Activated CD8-positive, alpha-beta memory T cell treated with anti-CD3 and anti-CD28 coated beads for 4 hours (primary cell): ENCODE data around the gene BLOC1S5.
"Not testable (repeated sequence)": the region's sequence is repeated elsewhere in the genome, so short reads cannot be mapped to it uniquely, and the experiment has no call there.

Source experiments
- DNase-seq, 2 donors: peaks; one replicate each; pipeline ENCODE4 v3.0.0-alpha.2; 2020; ENCODE audit warnings: low read depth in 2 of 2

BLOC1S5 gene

GRCh38 chr6:8082572-8082953, 18.4 kb upstream of the BLOC1S5 start:
- DNase-seq, result no peak

GRCh38 chr6:8080362-8081151, 16.4 kb upstream of the BLOC1S5 start:
- no peak for DNase-seq

- DNase-seq, result no peak
Observed at GRCh38 chr6:8079126-8079525, 14.9 kb upstream of the BLOC1S5 start.

- no peak for DNase-seq
Observed at GRCh38 chr6:8077991-8078390, 13.8 kb upstream of the BLOC1S5 start.

- DNase-seq, result no peak
Observed at GRCh38 chr6:8075704-8076103, 11.5 kb upstream of the BLOC1S5 start.

GRCh38 chr6:8075185-8075584, 11.0 kb upstream of the BLOC1S5 start:
- DNase-seq, result no peak

GRCh38 chr6:8074213-8074612, 10.0 kb upstream of the BLOC1S5 start:
- no peak for DNase-seq

GRCh38 chr6:8073758-8074157, 9.6 kb upstream of the BLOC1S5 start:
- DNase-seq, result no peak

- no peak for DNase-seq
Observed at GRCh38 chr6:8070718-8071117, 6.5 kb upstream of the BLOC1S5 start.

- DNase-seq, result no peak
Observed at GRCh38 chr6:8069631-8070284, 5.6 kb upstream of the BLOC1S5 start.

- DNase-seq, result no peak
Observed at GRCh38 chr6:8069151-8069550, 5.0 kb upstream of the BLOC1S5 start.

GRCh38 chr6:8066108-8066507, 1.9 kb upstream of the BLOC1S5 start:
- no peak for DNase-seq

GRCh38 chr6:8065519-8065911, 1.3 kb upstream of the BLOC1S5 start:
- DNase-seq, result peak in 1 of 2 donors; percentile 2

- no peak for DNase-seq
Observed at GRCh38 chr6:8064638-8065518, 689 bp upstream of the BLOC1S5 start.

- no peak for DNase-seq
Observed at GRCh38 chr6:8061736-8062135, 2.5 kb downstream of the BLOC1S5 start.

GRCh38 chr6:8060346-8060745, 3.8 kb downstream of the BLOC1S5 start:
- no peak for DNase-seq

- no peak for DNase-seq
Observed at GRCh38 chr6:8059129-8059528, 5.1 kb downstream of the BLOC1S5 start.

- DNase-seq, result no peak
Observed at GRCh38 chr6:8057793-8058192, 6.4 kb downstream of the BLOC1S5 start.

GRCh38 chr6:8057263-8057662, 6.9 kb downstream of the BLOC1S5 start:
- no peak for DNase-seq

GRCh38 chr6:8054276-8054675, 9.9 kb downstream of the BLOC1S5 start:
- no peak for DNase-seq

GRCh38 chr6:8047541-8048292, 16.5 kb downstream of the BLOC1S5 start:
- DNase-seq, result no peak

GRCh38 chr6:8045769-8046168, 18.4 kb downstream of the BLOC1S5 start:
- DNase-seq, result not testable (repeated sequence)
